HepG2 (cell line): ENCODE results near the gene PPM1G. TPM values are rescaled to one million over a fixed set of nuclear protein-coding genes. Genes with fewer than 3 reads are reported as not detected.

Experiments used
- DNMT1 ChIP-seq: sonication (generic); formaldehyde crosslinking; IDR thresholded peaks from 2 replicates; pipeline ENCODE4 v1.5.1; 2020; ENCODE audit warnings: mild to moderate bottlenecking, missing genetic modification reagents
- GABPA ChIP-seq, 2 experiments: IDR thresholded peaks; 2 replicates each; pipeline ENCODE4 v1.6.1; 2011 to 2016; ENCODE audit warnings: low read depth in 2 of 2, low read length in 1 of 2, missing biosample characterization in 1 of 2, missing genetic modification characterization in 1 of 2
- KLF6 ChIP-seq: IDR thresholded peaks from 2 replicates; pipeline ENCODE4 v1.8.0; 2016; ENCODE audit warnings: missing biosample characterization, missing genetic modification reagents
- POGZ ChIP-seq: sonication (generic); formaldehyde crosslinking; IDR thresholded peaks from 2 replicates; pipeline ENCODE4 v1.4.0; 2020; ENCODE audit warnings: mild to moderate bottlenecking, missing genetic modification reagents
- SP140L ChIP-seq: sonication (generic); formaldehyde crosslinking; IDR thresholded peaks from 2 replicates; pipeline ENCODE4 v1.4.0; 2020; ENCODE audit warnings: missing genetic modification reagents, borderline replicate concordance
- ZFP41 ChIP-seq: sonication (generic); formaldehyde crosslinking; IDR thresholded peaks from 2 replicates; pipeline ENCODE4 v1.4.0; 2020; ENCODE audit warnings: mild to moderate bottlenecking, missing genetic modification reagents, borderline replicate concordance
- ZNF180 ChIP-seq: sonication (generic); formaldehyde crosslinking; IDR thresholded peaks from 2 replicates; pipeline ENCODE4 v1.4.0; 2020; ENCODE audit warnings: low read depth, missing genetic modification reagents, borderline replicate concordance
- ZNF343 ChIP-seq: sonication (generic); formaldehyde crosslinking; IDR thresholded peaks from 2 replicates; pipeline ENCODE4 v1.4.0; 2020; ENCODE audit warnings: mild to moderate bottlenecking, missing genetic modification reagents
- ZNF430 ChIP-seq: sonication (generic); formaldehyde crosslinking; IDR thresholded peaks from 2 replicates; pipeline ENCODE4 v1.9.0; 2021; ENCODE audit warnings: mild to moderate bottlenecking, missing genetic modification reagents
- ZNF83 ChIP-seq: sonication (generic); formaldehyde crosslinking; IDR thresholded peaks from 2 replicates; pipeline ENCODE4 v1.4.0; 2020; ENCODE audit warnings: missing genetic modification reagents, mild to moderate bottlenecking, borderline replicate concordance
- ZNF839 ChIP-seq: sonication (generic); formaldehyde crosslinking; IDR thresholded peaks from 2 replicates; pipeline ENCODE4 v1.4.0; 2020; ENCODE audit warnings: missing genetic modification reagents, mild to moderate bottlenecking, borderline replicate concordance
- polyA plus RNA-seq, 8 experiments: library from polyadenylated mRNA; depleted of rRNA in 3 of 8; stranded (reverse) in 7 of 8; unstranded in 1 of 8; fragments of >200 nt; fragmentation: Illumina TruSeq in 4 of 8; extraction: Trizol in 4 of 8; gene quantifications; 2 replicates each; pipeline versions ENCODE4 v1.2.1 to v1.2.3, GENCODE V29; 2011 to 2016; ENCODE audit warnings: low read depth in 4 of 8, missing spikeins in 1 of 8, mixed read lengths in 1 of 8; ENCODE audit not compliant: insufficient read depth in 1 of 8
- total RNA-seq, 5 experiments: library from RNA; depleted of rRNA; stranded (reverse); fragments of >200 nt; fragmentation: Illumina TruSeq; extraction: Trizol; gene quantifications; 2 replicates each; pipeline ENCODE4 v1.2.3, GENCODE V29; 2016; ENCODE audit warnings: low read depth in 1 of 5
- TF ChIP-seq, protein P1 (sequence below): sonication (generic); formaldehyde crosslinking; IDR thresholded peaks from 2 replicates; pipeline ENCODE4 v1.5.0; 2020; ENCODE audit warnings: mild to moderate bottlenecking, missing genetic modification reagents, borderline replicate concordance
- TF ChIP-seq, protein P2 (sequence below): sonication (generic); formaldehyde crosslinking; IDR thresholded peaks from 2 replicates; pipeline ENCODE4 v1.4.0; 2020; ENCODE audit warnings: missing genetic modification reagents
- TF ChIP-seq, protein P3 (sequence below): sonication (generic); formaldehyde crosslinking; IDR thresholded peaks from 2 replicates; pipeline ENCODE4 v1.4.0; 2020; ENCODE audit warnings: missing genetic modification reagents, borderline replicate concordance

PPM1G gene
- total and polyA plus RNA-seq, 2 of the 13 experiments (the other 11 are each of a cell fraction or from before 2014, with no cell fraction given) = 58.2 to 213 TPM

DNA sequence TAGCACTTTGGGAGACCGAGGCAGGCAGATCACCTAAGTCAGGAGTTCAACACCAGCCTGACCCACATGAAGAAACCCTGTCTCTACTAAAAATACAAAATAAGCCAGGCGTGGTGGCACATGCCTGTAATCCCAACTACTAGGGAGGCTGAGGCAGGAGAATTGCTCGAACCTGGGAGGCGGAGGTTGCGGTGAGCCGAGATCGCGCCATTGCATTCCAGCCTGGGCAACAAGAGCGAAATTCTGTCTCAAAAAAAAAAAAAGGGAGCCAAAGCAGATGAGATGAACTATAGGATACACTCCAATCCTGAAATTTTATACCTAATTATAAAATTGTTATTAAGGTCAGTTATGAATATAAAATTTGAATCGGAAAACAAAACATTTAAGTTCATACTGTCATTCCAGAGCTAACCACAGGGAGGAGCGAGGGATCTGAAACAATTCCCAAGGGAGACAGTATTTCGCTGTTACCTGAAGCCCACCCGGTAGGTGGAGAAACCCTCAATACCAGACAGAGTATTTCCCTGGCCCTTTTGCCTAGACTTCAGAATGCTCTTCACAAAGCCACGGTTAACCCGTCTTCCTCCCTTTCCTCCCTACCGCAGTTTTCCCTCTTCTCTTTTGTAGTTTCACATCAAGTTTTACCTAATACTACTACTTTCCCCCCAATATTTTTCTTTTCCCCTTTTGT is 1.4 kb downstream of the PPM1G start (continued):
- no peak for TF ChIP-seq ZNF343 (CRISPR knock-in tag)
- TF ChIP-seq ZNF839 = no peak
- no peak for TF ChIP-seq ZFP41 (CRISPR knock-in tag)
- TF ChIP-seq ZNF430 (CRISPR knock-in tag) = no peak
- TF ChIP-seq, protein P1, sequence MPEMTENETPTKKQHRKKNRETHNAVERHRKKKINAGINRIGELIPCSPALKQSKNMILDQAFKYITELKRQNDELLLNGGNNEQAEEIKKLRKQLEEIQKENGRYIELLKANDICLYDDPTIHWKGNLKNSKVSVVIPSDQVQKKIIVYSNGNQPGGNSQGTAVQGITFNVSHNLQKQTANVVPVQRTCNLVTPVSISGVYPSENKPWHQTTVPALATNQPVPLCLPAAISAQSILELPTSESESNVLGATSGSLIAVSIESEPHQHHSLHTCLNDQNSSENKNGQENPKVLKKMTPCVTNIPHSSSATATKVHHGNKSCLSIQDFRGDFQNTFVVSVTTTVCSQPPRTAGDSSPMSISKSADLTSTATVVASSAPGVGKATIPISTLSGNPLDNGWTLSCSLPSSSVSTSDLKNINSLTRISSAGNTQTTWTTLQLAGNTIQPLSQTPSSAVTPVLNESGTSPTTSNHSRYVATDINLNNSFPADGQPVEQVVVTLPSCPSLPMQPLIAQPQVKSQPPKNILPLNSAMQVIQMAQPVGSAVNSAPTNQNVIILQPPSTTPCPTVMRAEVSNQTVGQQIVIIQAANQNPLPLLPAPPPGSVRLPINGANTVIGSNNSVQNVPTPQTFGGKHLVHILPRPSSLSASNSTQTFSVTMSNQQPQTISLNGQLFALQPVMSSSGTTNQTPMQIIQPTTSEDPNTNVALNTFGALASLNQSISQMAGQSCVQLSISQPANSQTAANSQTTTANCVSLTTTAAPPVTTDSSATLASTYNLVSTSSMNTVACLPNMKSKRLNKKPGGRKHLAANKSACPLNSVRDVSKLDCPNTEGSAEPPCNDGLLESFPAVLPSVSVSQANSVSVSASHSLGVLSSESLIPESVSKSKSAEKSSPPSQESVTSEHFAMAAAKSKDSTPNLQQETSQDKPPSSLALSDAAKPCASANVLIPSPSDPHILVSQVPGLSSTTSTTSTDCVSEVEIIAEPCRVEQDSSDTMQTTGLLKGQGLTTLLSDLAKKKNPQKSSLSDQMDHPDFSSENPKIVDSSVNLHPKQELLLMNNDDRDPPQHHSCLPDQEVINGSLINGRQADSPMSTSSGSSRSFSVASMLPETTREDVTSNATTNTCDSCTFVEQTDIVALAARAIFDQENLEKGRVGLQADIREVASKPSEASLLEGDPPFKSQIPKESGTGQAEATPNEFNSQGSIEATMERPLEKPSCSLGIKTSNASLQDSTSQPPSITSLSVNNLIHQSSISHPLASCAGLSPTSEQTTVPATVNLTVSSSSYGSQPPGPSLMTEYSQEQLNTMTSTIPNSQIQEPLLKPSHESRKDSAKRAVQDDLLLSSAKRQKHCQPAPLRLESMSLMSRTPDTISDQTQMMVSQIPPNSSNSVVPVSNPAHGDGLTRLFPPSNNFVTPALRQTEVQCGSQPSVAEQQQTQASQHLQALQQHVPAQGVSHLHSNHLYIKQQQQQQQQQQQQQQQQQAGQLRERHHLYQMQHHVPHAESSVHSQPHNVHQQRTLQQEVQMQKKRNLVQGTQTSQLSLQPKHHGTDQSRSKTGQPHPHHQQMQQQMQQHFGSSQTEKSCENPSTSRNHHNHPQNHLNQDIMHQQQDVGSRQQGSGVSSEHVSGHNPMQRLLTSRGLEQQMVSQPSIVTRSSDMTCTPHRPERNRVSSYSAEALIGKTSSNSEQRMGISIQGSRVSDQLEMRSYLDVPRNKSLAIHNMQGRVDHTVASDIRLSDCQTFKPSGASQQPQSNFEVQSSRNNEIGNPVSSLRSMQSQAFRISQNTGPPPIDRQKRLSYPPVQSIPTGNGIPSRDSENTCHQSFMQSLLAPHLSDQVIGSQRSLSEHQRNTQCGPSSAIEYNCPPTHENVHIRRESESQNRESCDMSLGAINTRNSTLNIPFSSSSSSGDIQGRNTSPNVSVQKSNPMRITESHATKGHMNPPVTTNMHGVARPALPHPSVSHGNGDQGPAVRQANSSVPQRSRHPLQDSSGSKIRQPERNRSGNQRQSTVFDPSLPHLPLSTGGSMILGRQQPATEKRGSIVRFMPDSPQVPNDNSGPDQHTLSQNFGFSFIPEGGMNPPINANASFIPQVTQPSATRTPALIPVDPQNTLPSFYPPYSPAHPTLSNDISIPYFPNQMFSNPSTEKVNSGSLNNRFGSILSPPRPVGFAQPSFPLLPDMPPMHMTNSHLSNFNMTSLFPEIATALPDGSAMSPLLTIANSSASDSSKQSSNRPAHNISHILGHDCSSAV (CRISPR knock-in tag) = no peak
- no peak for TF ChIP-seq ZNF83 (CRISPR knock-in tag)
- TF ChIP-seq DNMT1 (CRISPR knock-in tag) = no peak
- no peak for TF ChIP-seq KLF6
- TF ChIP-seq, protein P2, sequence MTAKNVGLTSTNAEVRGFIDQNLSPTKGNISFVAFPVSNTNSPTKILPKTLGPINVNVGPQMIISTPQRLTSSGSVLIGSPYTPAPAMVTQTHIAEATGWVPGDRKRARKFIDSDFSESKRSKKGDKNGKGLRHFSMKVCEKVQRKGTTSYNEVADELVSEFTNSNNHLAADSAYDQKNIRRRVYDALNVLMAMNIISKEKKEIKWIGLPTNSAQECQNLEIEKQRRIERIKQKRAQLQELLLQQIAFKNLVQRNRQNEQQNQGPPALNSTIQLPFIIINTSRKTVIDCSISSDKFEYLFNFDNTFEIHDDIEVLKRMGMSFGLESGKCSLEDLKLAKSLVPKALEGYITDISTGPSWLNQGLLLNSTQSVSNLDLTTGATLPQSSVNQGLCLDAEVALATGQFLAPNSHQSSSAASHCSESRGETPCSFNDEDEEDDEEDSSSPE (CRISPR knock-in tag) = no peak
- no peak for TF ChIP-seq SP140L (CRISPR knock-in tag)
- TF ChIP-seq, protein P3, sequence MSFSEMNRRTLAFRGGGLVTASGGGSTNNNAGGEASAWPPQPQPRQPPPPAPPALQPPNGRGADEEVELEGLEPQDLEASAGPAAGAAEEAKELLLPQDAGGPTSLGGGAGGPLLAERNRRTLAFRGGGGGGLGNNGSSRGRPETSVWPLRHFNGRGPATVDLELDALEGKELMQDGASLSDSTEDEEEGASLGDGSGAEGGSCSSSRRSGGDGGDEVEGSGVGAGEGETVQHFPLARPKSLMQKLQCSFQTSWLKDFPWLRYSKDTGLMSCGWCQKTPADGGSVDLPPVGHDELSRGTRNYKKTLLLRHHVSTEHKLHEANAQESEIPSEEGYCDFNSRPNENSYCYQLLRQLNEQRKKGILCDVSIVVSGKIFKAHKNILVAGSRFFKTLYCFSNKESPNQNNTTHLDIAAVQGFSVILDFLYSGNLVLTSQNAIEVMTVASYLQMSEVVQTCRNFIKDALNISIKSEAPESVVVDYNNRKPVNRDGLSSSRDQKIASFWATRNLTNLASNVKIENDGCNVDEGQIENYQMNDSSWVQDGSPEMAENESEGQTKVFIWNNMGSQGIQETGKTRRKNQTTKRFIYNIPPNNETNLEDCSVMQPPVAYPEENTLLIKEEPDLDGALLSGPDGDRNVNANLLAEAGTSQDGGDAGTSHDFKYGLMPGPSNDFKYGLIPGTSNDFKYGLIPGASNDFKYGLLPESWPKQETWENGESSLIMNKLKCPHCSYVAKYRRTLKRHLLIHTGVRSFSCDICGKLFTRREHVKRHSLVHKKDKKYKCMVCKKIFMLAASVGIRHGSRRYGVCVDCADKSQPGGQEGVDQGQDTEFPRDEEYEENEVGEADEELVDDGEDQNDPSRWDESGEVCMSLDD (CRISPR knock-in tag) = no peak
- TF ChIP-seq ZNF180 = no peak
- TF ChIP-seq POGZ (CRISPR knock-in tag) = no peak
- no peak for TF ChIP-seq GABPA (IDR thresholded peaks at IDR 0.05; ENCODE audit: low read depth, low read length)
- peak; percentile 19; the same call in 1 of the 2 replicates for TF ChIP-seq GABPA (CRISPR knock-in tag; IDR thresholded peaks at IDR 0.05; ENCODE audit: low read depth)
